ENCODE measurements around the gene WNT3.

GRCh38 chr17:46789610-46790009, 28.9 kb downstream of the WNT3 start:
- TF ChIP-seq SUZ12 (IDR thresholded peaks at IDR 0.05; ENCODE audit: extremely low read depth, insufficient read depth, insufficient read length) (no peak), ZNF274 (IDR thresholded peaks at IDR 0.05; ENCODE audit: low read depth, low read length) (no peak)
